Endometrial microvascular endothelial cells (primary cell): ENCODE measurements around the gene IL31. TPM values are rescaled to one million over a fixed set of nuclear protein-coding genes. Genes with fewer than 3 reads are reported as not detected.
"Not testable (repeated sequence)": the region's sequence is repeated elsewhere in the genome, so short reads cannot be mapped to it uniquely, and the experiment has no call there.

Experiments used
- in situ Hi-C: cut with HindIII; loops from 2 replicates; pipeline ENCODE4 v1.10.0; 2017; ENCODE audit warnings: low sequenced_read_pairs, low pct_unique_long_range_greater_than_20kb; ENCODE audit errors: inconsistent ontology term
- total RNA-seq: library from RNA; depleted of rRNA; stranded (reverse); fragments of >200 nt; gene quantifications from one replicate; pipeline ENCODE4 v1.2.3, GENCODE V29; 2015; ENCODE audit errors: inconsistent ontology term

Gene IL31
- total RNA-seq, 1 donor from 2014 or later = not detected

DNA sequence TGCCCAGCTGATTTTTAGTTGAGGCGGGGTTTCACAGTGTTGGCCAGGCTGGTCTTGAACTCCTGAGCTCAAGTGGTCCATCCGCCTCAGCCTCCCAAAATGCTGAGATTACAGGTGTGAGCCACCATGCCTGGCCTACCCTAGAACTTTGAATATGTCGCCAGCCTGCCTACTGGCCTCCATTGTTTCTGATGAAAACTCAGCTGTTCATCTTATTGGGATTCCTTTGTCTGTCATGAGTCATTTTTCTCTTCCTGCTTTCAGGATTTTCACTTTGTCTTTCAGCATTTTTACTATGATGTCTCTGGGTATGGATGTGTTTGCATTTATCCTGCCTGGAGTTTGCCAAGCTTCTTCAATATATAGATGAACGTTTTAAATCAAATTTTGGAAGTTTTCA is 21.4 kb upstream of the IL31 start:
- in situ Hi-C loops = no loop called here

DNA sequence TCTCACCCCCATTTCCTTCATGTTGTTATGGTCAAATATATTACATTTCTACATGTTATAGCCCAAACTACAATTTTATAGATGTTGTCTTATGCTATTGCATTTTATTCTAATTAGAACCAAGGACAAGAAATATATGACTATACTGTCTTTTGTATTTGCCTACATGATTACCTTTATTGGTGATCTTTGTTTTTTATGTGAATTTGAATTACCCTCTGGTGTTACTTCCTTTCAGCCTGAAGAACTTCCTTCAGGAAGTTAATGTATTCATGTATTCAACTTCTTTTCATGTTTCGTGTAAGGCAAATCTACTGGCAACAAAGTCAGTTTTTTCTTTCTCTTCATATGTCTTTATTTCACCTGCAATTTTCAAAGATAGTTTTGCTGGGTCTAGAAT is 20.8 kb upstream of the IL31 start:
- in situ Hi-C loops = no loop called here

DNA sequence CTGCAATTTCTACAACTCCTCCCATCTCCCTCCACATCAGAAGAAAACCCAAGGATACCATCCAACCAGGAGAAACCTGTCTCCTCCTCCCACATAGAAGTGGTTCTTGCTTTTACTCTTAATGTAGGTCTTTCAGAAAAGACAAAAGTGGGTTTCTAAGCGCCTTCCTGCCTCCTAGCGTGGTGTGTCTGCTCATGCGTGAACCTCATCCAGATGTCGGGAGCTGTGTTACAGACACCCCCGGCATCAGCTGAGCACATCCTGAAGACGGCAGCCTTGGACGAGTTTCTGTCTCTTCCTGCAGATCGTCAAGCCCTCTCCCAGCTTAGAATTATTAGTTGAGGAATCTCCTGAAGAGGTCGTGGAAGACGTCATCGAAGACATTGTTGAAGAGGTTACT is 18.4 kb upstream of the IL31 start:
- in situ Hi-C loops = no loop called here

DNA sequence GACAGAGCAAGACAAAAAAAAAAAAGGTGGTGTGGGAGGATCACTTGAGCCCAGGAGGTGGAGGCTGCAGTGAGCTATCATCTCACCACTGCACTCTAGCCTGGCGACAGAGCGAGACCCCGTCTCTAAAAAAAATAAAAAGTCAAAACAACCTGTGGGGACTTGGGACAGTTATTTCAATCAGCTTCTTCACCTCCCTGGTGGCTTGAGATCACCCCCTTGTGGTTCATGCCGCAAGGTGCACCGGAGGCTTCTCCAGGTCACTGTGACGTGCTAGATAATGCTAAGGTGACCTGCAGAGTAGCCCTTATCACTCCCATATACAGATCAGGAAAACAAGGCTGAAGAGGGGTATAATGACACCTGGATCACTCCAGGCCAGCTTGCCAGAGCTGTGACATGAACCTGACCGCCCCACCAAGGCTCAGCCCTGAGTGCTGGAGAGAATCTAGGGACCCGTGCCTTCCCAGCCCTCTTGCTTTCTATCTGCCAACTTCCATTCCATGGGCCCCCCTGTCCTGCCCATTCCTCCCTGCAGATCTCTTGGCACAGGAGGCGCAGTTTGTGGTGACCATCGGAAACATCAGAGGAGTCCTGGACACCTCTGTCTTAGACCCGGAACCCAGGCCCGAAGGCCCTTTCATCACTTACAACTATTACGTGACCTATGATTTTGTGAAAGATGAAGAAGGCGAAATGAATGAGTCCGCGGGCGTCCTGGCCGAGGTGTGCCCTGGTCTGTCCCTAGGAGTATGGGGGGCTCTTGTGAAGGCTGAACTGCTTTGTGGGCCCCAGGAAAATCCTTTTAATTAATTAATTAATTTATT is 17.0 kb upstream of the IL31 start:
- in situ Hi-C loops = no loop called here

DNA sequence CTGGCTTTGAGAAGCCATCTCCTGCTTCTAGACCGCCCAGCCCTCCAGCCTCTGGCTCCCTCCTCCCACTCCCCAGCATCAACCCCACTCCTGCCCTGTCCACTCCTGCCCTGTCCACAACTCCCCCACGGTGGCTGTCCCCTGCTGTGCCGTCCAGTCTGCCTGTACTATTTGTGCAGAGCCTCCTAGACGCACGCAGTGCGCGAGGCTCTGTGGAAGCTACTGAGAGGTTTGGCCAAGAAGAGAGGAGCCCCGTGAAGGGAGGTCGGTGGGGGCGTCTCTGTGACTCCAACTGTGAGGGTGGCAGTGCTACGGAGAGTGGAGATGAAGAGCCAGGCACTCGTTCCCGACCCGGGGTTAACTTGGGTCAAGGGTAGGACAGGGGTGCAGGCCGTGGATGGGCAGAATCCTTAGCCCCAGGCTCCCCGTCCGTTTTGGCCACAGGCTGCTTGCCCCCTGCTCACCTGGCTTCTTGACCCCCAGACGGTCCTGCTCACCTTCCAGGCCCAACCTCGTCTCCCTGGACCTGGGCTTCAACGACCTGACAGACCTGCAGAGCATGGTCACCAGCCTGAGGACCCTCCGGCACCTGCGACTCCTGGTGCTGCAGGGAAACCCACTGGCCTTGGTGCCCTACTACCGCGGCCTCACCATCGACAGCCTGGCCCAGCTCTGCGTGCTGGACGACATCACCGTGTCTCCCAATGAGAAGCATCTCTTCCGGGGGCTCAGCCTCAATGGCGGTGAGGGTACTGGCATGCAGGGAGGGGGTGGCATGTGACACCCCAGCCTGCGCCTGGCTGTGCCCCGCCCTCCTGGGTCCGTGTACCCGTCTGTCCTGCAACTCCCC is 15.8 kb upstream of the IL31 start:
- in situ Hi-C loops = no loop called here

DNA sequence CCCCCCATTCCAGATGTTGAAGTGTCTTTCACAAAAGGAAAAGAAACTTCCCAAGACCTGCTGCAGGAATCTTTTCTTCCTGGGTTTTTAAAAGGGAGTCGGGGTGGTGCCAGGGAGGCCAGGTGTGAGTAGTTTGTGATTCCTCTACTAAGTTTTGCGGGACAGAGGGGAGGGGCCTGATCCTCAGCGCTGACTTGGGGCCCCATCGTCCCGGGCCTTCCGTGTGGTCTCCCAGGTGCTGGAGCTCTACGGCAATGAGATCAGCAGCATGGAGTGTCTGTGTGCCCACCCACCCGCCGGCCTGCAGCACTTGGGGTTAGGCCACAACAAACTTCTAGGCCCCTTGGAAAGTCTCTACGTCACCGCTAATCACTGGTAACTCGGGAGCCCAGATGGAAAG is 13.4 kb upstream of the IL31 start:
- in situ Hi-C loops = no loop called here

DNA sequence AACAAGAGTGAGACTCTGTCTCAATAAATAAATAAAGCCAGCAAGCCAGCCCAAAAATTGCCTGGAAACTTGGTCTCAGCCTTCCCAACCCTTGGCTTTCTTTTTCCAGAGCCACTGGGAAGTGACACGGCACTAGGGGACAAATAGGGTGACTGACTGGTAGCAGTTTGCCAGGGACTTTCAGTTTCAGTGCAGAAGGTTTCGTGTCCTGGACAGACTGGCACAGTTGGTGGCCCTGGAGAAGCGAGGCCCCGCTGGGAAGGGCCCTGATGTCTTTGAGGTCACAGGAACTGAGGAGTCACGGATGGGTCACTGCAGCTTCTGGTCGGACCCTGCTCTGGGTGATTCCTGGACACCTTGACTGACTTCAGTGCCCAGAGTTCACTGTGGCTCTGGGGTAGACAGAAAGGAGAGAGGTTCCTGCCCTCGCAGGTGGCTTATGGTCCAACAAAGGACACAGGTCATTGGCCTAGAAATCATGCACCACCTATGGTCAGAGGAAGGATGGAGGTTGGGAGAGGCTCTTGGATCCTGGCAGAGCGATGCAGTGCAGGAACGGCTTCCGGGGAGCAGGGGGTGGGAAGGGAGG is 11.6 kb upstream of the IL31 start:
- in situ Hi-C loops = no loop called here

DNA sequence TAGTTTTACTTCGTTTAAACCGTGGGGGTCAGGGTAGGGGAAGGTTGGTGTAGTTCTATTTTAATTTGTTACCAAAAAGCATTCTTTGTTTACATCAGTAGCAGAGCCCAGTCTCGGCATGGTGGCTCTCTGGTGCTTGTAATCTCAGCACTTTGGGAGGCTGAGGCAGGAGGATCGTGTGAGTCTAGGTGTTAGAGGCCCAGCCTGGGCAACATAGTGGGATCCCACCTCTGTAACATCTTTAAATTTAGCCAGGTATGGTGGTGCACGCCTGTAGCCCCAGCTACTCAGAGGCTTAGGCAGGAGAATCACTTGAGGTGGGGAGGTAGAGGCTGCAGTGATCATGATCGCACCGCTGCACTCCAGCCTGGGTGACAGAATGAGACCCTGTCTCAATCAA is 11.1 kb upstream of the IL31 start:
- in situ Hi-C loops = no loop called here

DNA sequence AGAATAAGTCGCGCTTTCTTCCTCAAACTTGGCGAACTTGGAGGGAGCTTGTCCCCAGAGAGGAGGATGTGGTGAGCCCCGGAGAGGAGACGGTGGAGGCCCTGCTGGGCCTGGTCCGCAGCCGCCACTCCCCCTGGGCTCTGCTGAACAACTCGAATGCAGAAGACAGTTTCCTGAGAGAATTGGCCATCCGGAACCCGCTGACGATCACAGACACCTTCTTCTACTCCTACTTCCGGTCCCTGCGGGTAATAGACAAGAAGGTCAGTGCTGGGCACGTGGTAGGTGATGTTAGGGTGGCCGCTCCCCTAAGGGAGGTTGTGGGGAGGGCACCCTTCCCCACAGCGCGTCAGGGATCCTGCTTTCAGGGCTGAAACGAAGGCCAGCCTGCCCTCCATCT is 10.5 kb upstream of the IL31 start:
- in situ Hi-C loops = no loop called here

DNA sequence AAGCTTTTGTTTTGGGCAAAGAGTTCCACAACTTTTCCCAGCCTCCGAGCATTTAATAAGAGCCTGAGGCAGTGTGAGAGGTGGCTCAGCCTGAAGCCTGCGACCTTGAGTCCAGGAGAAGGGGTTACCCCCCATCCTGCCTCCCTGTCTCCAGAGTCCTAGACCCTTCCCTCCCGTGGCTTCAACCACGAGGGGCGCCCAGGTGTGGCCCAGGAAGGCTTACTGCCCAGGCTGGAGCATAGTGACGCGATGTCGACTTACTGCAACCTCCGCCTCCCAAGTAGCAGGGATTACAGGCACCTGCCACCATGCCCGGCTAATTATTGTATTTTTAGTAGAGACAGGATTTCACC is 9.5 kb upstream of the IL31 start:
- in situ Hi-C loops = no loop called here

DNA sequence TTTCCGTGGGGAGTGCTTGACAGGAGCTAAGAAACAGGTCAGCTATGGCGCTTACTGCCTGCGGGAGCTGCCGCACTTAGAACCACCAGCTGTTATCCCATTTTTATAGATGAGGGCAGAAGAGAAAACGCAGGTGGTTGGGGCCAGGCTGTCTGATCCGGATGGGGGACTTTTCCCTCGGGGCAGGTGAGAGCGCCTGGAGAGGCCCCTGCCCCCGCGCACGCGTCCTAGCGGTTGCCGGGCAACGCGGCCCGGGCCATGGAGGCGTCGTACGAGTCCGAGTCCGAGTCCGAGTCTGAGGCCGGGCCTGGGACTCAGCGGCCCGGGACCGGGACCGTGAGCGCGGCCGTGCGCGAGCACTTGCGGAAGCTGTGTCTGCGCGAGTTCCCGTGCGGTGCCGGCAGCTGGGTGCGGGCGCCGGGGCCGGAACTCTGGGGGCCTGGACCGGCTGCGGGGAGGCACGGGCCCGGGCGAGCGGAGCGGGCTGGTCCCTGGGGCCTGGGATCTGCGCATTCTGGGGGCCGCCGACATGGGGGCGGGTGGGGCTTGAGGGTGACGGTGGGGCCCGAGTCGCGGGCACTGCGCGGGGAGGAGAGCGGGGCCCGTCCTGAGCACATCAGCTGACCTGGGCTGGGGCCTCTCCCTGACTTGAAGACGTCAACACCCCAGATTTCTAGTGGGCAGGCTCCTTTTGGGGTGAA is 9.0 kb upstream of the IL31 start, which contains the start of gene LRRC43:
LRRC43 (plus strand) TSS at position 237 of the 701 bp plus-strand sequence; CDS start at position 259, 22 bp downstream.
- in situ Hi-C loops = no loop called here

DNA sequence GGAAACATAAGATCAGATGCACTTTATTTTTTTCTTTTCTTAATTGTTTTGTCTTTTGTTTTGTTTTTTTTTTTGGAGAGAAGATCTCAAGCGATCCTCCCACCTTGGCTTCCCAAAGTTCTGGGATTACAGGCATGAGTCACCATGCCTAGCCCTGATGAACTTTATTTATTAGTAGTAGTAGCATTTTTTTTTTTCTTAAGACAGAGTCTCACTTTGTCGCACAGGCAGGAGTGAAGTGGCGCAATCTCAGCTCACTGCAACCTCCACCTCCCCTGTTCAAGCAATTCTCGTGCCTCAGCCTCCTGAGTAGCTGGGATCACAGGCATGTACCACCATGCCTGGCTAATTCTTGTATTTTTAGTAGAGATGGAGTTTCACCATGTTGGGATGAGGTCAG is 2.5 kb upstream of the IL31 start:
- in situ Hi-C loops = not testable (repeated sequence)

DNA sequence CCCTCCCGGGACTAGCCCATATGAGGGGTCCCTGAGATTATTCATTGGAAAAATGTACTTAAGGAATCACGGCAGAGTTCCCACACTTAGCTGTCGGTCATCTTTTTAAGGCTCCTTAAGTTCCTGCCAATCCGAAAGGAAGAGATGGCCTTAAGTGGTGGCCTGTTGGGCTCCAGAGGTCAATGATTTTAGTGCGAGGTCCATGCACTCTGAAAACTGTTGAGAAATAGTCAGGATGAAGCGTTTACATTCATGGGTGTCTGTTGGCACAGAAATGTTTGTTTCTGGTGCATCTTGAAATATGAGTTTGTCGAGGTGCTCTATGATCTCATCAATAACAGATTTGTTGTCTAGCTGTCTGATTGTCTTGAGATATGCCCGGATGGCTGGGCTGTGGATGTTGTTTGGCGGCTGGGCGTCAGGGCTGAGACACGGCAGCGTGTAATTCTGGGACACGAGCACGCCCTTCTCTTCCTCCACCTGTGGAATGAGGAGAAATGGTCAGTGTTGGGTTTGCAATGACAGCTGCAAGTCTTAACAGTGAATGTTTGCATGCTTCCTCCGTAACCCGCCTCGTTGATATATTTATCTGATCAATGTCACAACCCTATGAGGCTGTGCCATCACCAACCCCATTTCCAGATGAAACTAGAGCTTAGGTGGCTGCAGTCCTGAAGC is 1.6 kb downstream of the IL31 start:
- in situ Hi-C loops = no loop called here

DNA sequence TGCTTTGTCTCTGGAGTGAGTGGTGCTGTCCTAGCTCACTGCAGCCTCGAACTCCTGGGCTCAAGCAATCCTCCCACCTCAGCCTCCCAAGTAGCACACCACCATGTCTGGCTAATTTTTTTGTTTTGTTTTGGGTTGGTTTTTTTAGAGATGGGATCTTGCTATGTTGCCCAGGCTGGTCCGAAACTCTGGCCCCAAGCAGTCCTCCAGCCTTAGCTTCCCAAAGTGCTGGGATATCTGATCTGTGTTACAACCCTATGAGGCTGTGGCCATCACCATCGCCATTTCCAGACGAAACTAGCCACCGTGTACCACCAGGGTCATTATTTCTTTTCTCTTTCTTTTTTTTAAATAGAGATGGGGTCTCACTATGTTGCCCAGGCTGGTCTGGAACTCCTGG is 2.6 kb downstream of the IL31 start:
- in situ Hi-C loops = no loop called here

DNA sequence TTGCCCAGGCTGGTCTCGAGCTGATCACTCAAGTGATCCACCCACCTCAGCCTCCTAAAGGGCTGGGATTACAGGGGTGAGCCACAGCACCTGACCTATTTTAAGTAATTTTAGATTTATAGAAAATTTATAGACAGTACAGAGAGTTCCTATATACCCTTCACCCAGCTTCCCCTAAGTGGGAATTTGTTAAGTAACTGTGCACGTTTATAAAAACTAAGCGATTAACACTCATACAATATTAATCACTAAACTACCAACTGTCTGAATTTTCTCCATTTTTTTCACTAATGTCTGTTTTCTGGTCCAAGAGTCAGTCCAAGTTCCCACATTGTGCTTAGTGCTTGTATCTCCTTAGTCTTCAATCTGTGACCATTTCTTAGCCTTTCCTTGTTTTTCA is 5.5 kb downstream of the IL31 start:
- in situ Hi-C loops = no loop called here

DNA sequence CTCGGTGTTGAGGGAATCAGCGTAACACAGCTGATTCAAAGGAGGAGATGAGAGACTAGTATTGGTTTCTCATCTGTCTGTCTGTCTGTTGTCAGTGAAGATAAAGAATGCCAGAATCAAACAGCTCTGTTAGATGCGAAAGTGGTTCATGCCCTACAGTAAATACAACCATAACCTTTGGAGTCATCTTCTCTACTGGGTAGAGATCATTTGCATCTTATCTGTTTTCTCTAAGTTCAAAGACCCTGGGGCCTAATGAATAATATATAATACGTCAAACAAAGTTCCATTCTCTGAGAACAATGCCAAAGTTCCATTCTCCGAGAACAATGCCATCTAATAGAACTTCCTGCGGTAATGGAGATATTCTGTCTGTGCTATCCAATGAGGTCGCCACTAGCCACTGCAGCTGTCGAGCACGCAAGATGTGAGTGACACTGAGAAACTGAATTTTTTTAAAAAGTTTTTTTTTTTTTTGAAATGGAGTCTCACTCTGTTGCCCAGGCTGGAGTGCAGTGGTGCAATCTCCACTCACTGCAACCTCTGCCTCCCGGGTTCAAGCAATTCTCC is 6.6 kb downstream of the IL31 start:
- in situ Hi-C loops = no loop called here

DNA sequence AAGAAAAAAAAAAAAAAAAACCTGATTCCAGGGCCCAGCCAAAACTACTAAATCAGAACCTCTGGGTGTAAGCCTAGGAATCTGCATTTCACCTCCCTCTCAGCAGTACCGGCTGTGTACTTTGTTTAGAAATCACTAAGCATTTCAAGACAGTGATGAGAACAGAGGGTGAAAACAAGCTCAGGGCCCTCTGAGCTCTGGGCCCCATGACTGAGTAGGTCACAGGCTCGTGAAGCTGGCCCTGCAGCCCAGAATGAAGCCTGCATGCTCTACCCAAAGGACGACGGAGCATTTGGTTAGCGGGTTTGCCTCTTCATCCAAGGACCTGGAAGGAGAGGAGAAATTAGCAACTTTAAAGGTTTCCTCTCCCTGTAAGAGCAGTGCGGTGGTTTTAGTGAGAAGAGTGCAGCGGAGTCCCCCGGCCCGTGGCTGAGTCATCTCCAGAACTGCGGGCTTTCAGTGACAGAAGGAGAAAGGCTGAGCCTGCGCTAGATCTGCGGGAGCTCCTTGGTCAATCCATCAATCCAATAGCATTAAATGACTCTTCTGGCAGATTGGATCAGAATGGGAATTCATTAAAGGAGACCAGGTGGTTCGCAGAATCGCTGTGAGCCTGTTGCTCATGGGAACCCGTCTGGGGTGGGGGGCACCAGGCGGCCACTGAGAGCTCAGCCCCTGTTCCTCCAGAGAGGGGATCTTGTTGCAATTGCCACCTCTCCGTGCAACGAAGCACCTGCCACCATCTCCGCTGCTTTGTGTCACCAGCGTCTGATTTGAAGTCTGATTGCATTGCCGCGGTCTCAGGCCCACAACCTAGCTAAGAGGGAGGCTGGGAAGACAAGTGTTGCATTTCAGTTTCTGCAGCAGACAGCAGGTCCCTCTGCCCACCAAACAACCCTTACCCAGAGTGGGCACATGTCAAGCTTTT is 7.3 kb downstream of the IL31 start:
- in situ Hi-C loops = no loop called here
